H9 (cell line): Measurements from ENCODE around the gene UGT1A8. TPM values are rescaled to one million over a fixed set of nuclear protein-coding genes. Genes with fewer than 3 reads are reported as not detected.

Experiments used
- DNase-seq: peaks from one replicate; pipeline ENCODE4 v3.0.0-alpha.2; 2017
- H2AFZ ChIP-seq: one replicate; pipeline ENCODE4 v1.6.1; 2013; ENCODE audit warnings: mild to moderate bottlenecking, low read length, control low read depth, moderate library complexity
- H2AK5ac ChIP-seq: 2 replicates; pipeline ENCODE4 v1.6.1; 2013; ENCODE audit warnings: low read length, control low read depth, mixed read lengths; ENCODE audit not compliant: insufficient read length
- H2BK120ac ChIP-seq: one replicate; pipeline ENCODE4 v1.6.1; 2013; ENCODE audit warnings: low read depth, mild to moderate bottlenecking, low read length, control low read depth, inconsistent platforms; ENCODE audit not compliant: poor library complexity, severe bottlenecking
- H2BK12ac ChIP-seq: 2 replicates; pipeline ENCODE4 v1.6.1; 2013; ENCODE audit warnings: low read length, control low read depth, mixed read lengths, low read depth; ENCODE audit not compliant: insufficient read length
- H2BK15ac ChIP-seq: 2 replicates; pipeline ENCODE4 v1.6.1; 2013; ENCODE audit warnings: low read depth, low read length, control low read depth
- H2BK20ac ChIP-seq: one replicate; pipeline ENCODE4 v1.6.1; 2013; ENCODE audit warnings: low read depth, mild to moderate bottlenecking, low read length, control low read depth, inconsistent platforms; ENCODE audit not compliant: poor library complexity, severe bottlenecking
- H2BK5ac ChIP-seq: 2 replicates; pipeline ENCODE4 v1.6.1; 2013; ENCODE audit warnings: low read length, control low read depth, mixed read lengths; ENCODE audit not compliant: insufficient read length
- H3K14ac ChIP-seq: 2 replicates; pipeline ENCODE4 v1.6.1; 2013; ENCODE audit warnings: low read length, control low read depth; ENCODE audit not compliant: insufficient read depth
- H3K18ac ChIP-seq: 2 replicates; pipeline ENCODE4 v1.6.1; 2013; ENCODE audit warnings: low read depth, mild to moderate bottlenecking, mixed read lengths, low read length, control low read depth; ENCODE audit not compliant: insufficient read length
- H3K23ac ChIP-seq: 2 replicates; pipeline ENCODE4 v1.6.1; 2013; ENCODE audit warnings: low read length, control low read depth, mixed read lengths, low read depth; ENCODE audit not compliant: insufficient read length
- H3K23me2 ChIP-seq: 2 replicates; pipeline ENCODE4 v1.6.1; 2013; ENCODE audit warnings: low read depth, mild to moderate bottlenecking, mixed read lengths, low read length, control low read depth; ENCODE audit not compliant: insufficient read length, poor library complexity, severe bottlenecking
- H3K27ac ChIP-seq: 2 replicates; pipeline ENCODE4 v1.5.1; 2013; ENCODE audit warnings: low read length, control low read depth, mixed read lengths, low read depth; ENCODE audit not compliant: insufficient read length
- H3K27me3 ChIP-seq: 2 replicates; pipeline ENCODE4 v1.6.1; 2013; ENCODE audit warnings: low read length, control low read depth, inconsistent platforms; ENCODE audit not compliant: insufficient read depth
- H3K4ac ChIP-seq: 2 replicates; pipeline ENCODE4 v1.6.1; 2013; ENCODE audit warnings: low read depth, mild to moderate bottlenecking, control low read depth, inconsistent platforms, low read length, moderate library complexity
- H3K4me1 ChIP-seq: 2 replicates; pipeline ENCODE4 v1.6.1; 2013; ENCODE audit warnings: low read length, control low read depth, inconsistent platforms; ENCODE audit not compliant: insufficient read depth
- H3K4me2 ChIP-seq: 2 replicates; pipeline ENCODE4 v1.6.1; 2013; ENCODE audit warnings: low read length, control low read depth, mixed read lengths; ENCODE audit not compliant: insufficient read length, insufficient read depth
- H3K56ac ChIP-seq: 2 replicates; pipeline ENCODE4 v1.6.1; 2013; ENCODE audit warnings: low read depth, mild to moderate bottlenecking, mixed read lengths, low read length, control low read depth; ENCODE audit not compliant: insufficient read length
- H3K79me1 ChIP-seq: 2 replicates; pipeline ENCODE4 v1.6.1; 2013; ENCODE audit warnings: low read depth, mild to moderate bottlenecking, moderate library complexity, low read length, control low read depth, inconsistent platforms; ENCODE audit not compliant: insufficient read depth, poor library complexity, severe bottlenecking
- H3K79me2 ChIP-seq: 2 replicates; pipeline ENCODE4 v1.6.1; 2013; ENCODE audit warnings: low read length, control low read depth, inconsistent platforms; ENCODE audit not compliant: insufficient read depth
- H3K9ac ChIP-seq: 2 replicates; pipeline ENCODE4 v1.6.1; 2013; ENCODE audit warnings: low read length, control low read depth, mixed read lengths; ENCODE audit not compliant: insufficient read length; ENCODE audit errors: extremely low read depth
- H3K9me3 ChIP-seq: one replicate; pipeline ENCODE4 v1.6.1; 2013; ENCODE audit warnings: low read depth, low read length, inconsistent platforms; ENCODE audit not compliant: control insufficient read depth
- H3T11ph ChIP-seq: one replicate; pipeline ENCODE4 v1.6.1; 2013; ENCODE audit warnings: mild to moderate bottlenecking, low read length, control low read depth, inconsistent platforms
- H4K20me1 ChIP-seq: one replicate; pipeline ENCODE4 v1.6.1; 2013; ENCODE audit not compliant: control insufficient read depth, insufficient read length, insufficient read depth
- H4K5ac ChIP-seq: 2 replicates; pipeline ENCODE4 v1.6.1; 2013; ENCODE audit warnings: low read depth, mild to moderate bottlenecking, mixed read lengths, low read length, control low read depth; ENCODE audit not compliant: insufficient read length
- H4K8ac ChIP-seq: replicated peaks from 2 replicates; pipeline ENCODE4 v1.6.1; 2013; ENCODE audit warnings: low read length, control low read depth, mixed read lengths, low read depth; ENCODE audit not compliant: insufficient read length
- H4K91ac ChIP-seq: 2 replicates; pipeline ENCODE4 v1.6.1; 2013; ENCODE audit warnings: low read depth, mild to moderate bottlenecking, moderate library complexity, mixed read lengths, low read length, control low read depth; ENCODE audit not compliant: insufficient read length
- H3K27ac Mint-ChIP-seq, 3 experiments: 2 replicates in 2 of 3; 3 replicates in 1 of 3; pipeline ENCODE4 v1.8.0; 2020 to 2021; ENCODE audit warnings: mixed read lengths in 3 of 3, mild to moderate bottlenecking in 1 of 3, moderate library complexity in 1 of 3
- H3K27me3 Mint-ChIP-seq: 2 replicates; pipeline ENCODE4 v1.8.0; 2021; ENCODE audit warnings: low read depth, mild to moderate bottlenecking, moderate library complexity, mixed read lengths
- H3K36me3 Mint-ChIP-seq, 3 experiments: 2 replicates in 2 of 3; 3 replicates in 1 of 3; pipeline ENCODE4 v1.8.0; 2020 to 2021; ENCODE audit warnings: low read depth in 3 of 3, mixed read lengths in 3 of 3; ENCODE audit not compliant: insufficient read depth in 1 of 3
- H3K4me1 Mint-ChIP-seq, 2 experiments: 2 replicates each; pipeline ENCODE4 v1.8.0; 2020; ENCODE audit warnings: mixed read lengths in 2 of 2
- H3K4me3 Mint-ChIP-seq, 2 experiments: 2 replicates in 1 of 2; 3 replicates in 1 of 2; pipeline ENCODE4 v1.8.0; 2020 to 2021; ENCODE audit warnings: mild to moderate bottlenecking in 2 of 2, mixed read lengths in 2 of 2, moderate library complexity in 1 of 2
- H3K9me3 Mint-ChIP-seq, 2 experiments: 2 replicates in 1 of 2; 3 replicates in 1 of 2; pipeline ENCODE4 v1.8.0; 2020; ENCODE audit warnings: mild to moderate bottlenecking in 2 of 2, mixed read lengths in 2 of 2, moderate library complexity in 1 of 2
- CTCF ChIP-seq: fragments of 200-600 bp; sonication (generic); conservative IDR thresholded peaks from 3 replicates; pipeline ENCODE4 v1.8.0; 2021; ENCODE audit warnings: antibody characterized with exemption, mild to moderate bottlenecking
- WGBS: extraction: QIAGEN DNeasy Blood & Tissue Kit; methylation state at CpG from one replicate; pipeline ENCODE4 v1.1.7; 2013; ENCODE audit warnings: missing lambda C conversion rate, low lambda C conversion rate, mixed read lengths; ENCODE audit not compliant: insufficient read length; ENCODE audit errors: extremely low coverage; 5-methylcytosine and 5-hydroxymethylcytosine counted together
- total RNA-seq: library from RNA; stranded (reverse); gene quantifications from 2 replicates; pipeline ENCODE4 v1.2.1, GENCODE V29; 2021

UGT1A8 gene
- total RNA-seq, 1 experiment from 2014 or later, result not detected

GRCh38 chr2:233713262-233713615 is 95.8 kb downstream of the UGT1A8 start:
- no peak overlapping the region for H3K9ac ChIP-seq
- H3K4me1 Mint-ChIP-seq, result peaks cover 7% of the 10 kb centered on the region in 2 experiments
- TF ChIP-seq CTCF, result no peak
- H3K4ac ChIP-seq, result no peak overlapping the region
- no peak overlapping the region for H3K4me3 Mint-ChIP-seq
- H3K79me2 ChIP-seq, result no peaks in the 10 kb centered on the region
- no peaks in the 10 kb centered on the region for H3K9me3 ChIP-seq
- H2BK15ac ChIP-seq, result no peak overlapping the region
- DNase-seq, result no peak
- H3K9me3 Mint-ChIP-seq, result peaks cover 2% of the 10 kb centered on the region in 2 experiments; a peak in 2 of 5 replicates
- no peak overlapping the region for H2AFZ ChIP-seq
- H3K36me3 Mint-ChIP-seq, result no peaks in the 10 kb centered on the region
- H3K23me2 ChIP-seq, result no peaks in the 10 kb centered on the region
- WGBS, result no CpG with 5 or more reads among the region's 7 CpGs
- H2BK20ac ChIP-seq, result no peak overlapping the region
- no peak overlapping the region for H3K27ac Mint-ChIP-seq
- no peak overlapping the region for H4K8ac ChIP-seq
- H2BK12ac ChIP-seq, result no peak overlapping the region
- H3K14ac ChIP-seq, result no peak overlapping the region
- H4K5ac ChIP-seq, result no peak overlapping the region
- no peak overlapping the region for H3K4me2 ChIP-seq
- H4K20me1 ChIP-seq, result no peaks in the 10 kb centered on the region
- H3K79me1 ChIP-seq, result no peaks in the 10 kb centered on the region
- no peak overlapping the region for H3K23ac ChIP-seq
- H3K27me3 ChIP-seq, result no peaks in the 10 kb centered on the region
- H2BK5ac ChIP-seq, result no peak overlapping the region
- H2BK120ac ChIP-seq, result no peak overlapping the region
- H3K4me1 ChIP-seq, result no peaks in the 10 kb centered on the region
- no peak overlapping the region for H3K18ac ChIP-seq
- no peak overlapping the region for H3K27ac ChIP-seq
- H3T11ph ChIP-seq, result no peak overlapping the region
- H2AK5ac ChIP-seq, result no peak overlapping the region
- H3K27me3 Mint-ChIP-seq, result peaks cover 12% of the 10 kb centered on the region
- no peak overlapping the region for H3K56ac ChIP-seq
- no peak overlapping the region for H4K91ac ChIP-seq
